Gastrocnemius medialis (tissue), 4 donors: ENCODE results near the gene PPFIA4. TPM values are rescaled to one million over a fixed set of nuclear protein-coding genes. Genes with fewer than 3 reads are reported as not detected.

ENCODE experiments used
- ATAC-seq, 2 donors: fragments of 150-250 bp; one replicate each; pipeline ENCODE4 v1.9.1; 2016
- DNase-seq, 2 donors: peaks; one replicate each; pipeline ENCODE4 v3.0.0-alpha.2; 2019
- H3K27ac ChIP-seq, 4 donors: fragments of 200-600 bp; sonication (generic); 1 replicate in 1 of 4; 2 replicates in 3 of 4; pipeline ENCODE4 v1.5.1; 2016 to 2018; ENCODE audit warnings: mild to moderate bottlenecking in 2 of 4, moderate library complexity in 1 of 4
- H3K27me3 ChIP-seq, 3 donors: fragments of 200-600 bp; sonication (generic) in 2 of 3; 1 replicate in 1 of 3; 2 replicates in 2 of 3; pipeline versions ENCODE4 v1.5.1 to v1.6.0; 2016 to 2019; ENCODE audit warnings: mild to moderate bottlenecking in 1 of 3, moderate library complexity in 1 of 3
- H3K36me3 ChIP-seq, 2 donors: fragments of 200-600 bp; sonication (generic) in 1 of 2; one replicate each; pipeline ENCODE4 v1.5.1; 2017 to 2018
- H3K4me1 ChIP-seq, 2 donors: fragments of 200-600 bp; sonication (generic) in 1 of 2; one replicate each; pipeline ENCODE4 v1.5.1; 2016 to 2017; ENCODE audit warnings: mild to moderate bottlenecking in 2 of 2
- H3K4me3 ChIP-seq, 4 donors: fragments of 200-600 bp; sonication (generic) in 3 of 4; 1 replicate in 1 of 4; 2 replicates in 3 of 4; pipeline ENCODE4 v1.5.1; 2016 to 2019; ENCODE audit warnings: mild to moderate bottlenecking in 2 of 4
- H3K9me3 ChIP-seq, 3 donors: fragments of 200-600 bp; sonication (generic) in 2 of 3; 1 replicate in 1 of 3; 2 replicates in 2 of 3; pipeline ENCODE4 v1.5.1; 2016 to 2019
- POLR2A ChIP-seq, 2 donors: fragments of 450-650 bp; IDR thresholded peaks; one replicate each; pipeline ENCODE4 v1.6.1; 2017; ENCODE audit warnings: antibody characterized with exemption in 2 of 2, mild to moderate bottlenecking in 2 of 2, moderate library complexity in 2 of 2
- in situ Hi-C, 4 donors: fragments of 200-750 bp; cut with MboI; loops; one replicate each; pipeline versions ENCODE4 v1.15.0 to v1.8.0; 2017; ENCODE audit warnings: low sequenced_read_pairs in 4 of 4
- intact Hi-C: fragments of 100-400 bp; cut with DNase I; formaldehyde crosslinking; loops from one replicate; pipeline ENCODE4 v1.15.1; 2023; ENCODE audit warnings: low total_unique reads
- total RNA-seq, 4 donors: library from RNA; depleted of rRNA; stranded (reverse); fragments of >200 nt; gene quantifications; one replicate each; pipeline versions ENCODE4 v1.1.0 to v1.2.3, GENCODE V29; 2016
- TF ChIP-seq, protein P1 (sequence below), 5 experiments: fragments of 450-650 bp in 3 of 5; fragments of 200-600 bp in 2 of 5; sonication (generic) in 2 of 5; IDR thresholded peaks in 4 of 5; conservative IDR thresholded peaks in 1 of 5; 1 replicate in 4 of 5; 2 replicates in 1 of 5; pipeline ENCODE4 v1.5.1; 2016 to 2019; ENCODE audit warnings: antibody characterized with exemption in 5 of 5, mild to moderate bottlenecking in 3 of 5, moderate library complexity in 3 of 5

The PPFIA4 gene
- total RNA-seq, 4 donors from 2014 or later: 8.4 to 45.5 (median 33.1) TPM

GRCh38 chr1:203091761-203092330 lies 65.6 kb downstream of the PPFIA4 start:
- intact Hi-C loops: no loop called here
- no peaks in the 10 kb centered on the region for H3K36me3 ChIP-seq
- no peak overlapping the region for H3K4me3 ChIP-seq
- in situ Hi-C loops: no loop called here
- TF ChIP-seq POLR2A (IDR thresholded peaks at IDR 0.05): no peak
- H3K4me1 ChIP-seq: peaks cover 6 to 8% of the 10 kb centered on the region in 2 donors
- DNase-seq: no peak
- ATAC-seq: no peak
- H3K27ac ChIP-seq: no peak overlapping the region
- H3K27me3 ChIP-seq: no peaks in the 10 kb centered on the region
- no peaks in the 10 kb centered on the region for H3K9me3 ChIP-seq

- Histone ChIP-seq H3K4me3 (no peak overlapping the region), H3K4me1 (peaks cover 3 to 7% of the 10 kb centered on the region in 2 donors), H3K36me3 (no peaks in the 10 kb centered on the region), H3K27ac (no peak overlapping the region), H3K9me3 (no peaks in the 10 kb centered on the region), H3K27me3 (no peaks in the 10 kb centered on the region)
- in situ Hi-C loops: no loop called here
- DNase-seq (no peak), ATAC-seq (no peak)
- intact Hi-C loops: no loop called here
- TF ChIP-seq, protein P1, sequence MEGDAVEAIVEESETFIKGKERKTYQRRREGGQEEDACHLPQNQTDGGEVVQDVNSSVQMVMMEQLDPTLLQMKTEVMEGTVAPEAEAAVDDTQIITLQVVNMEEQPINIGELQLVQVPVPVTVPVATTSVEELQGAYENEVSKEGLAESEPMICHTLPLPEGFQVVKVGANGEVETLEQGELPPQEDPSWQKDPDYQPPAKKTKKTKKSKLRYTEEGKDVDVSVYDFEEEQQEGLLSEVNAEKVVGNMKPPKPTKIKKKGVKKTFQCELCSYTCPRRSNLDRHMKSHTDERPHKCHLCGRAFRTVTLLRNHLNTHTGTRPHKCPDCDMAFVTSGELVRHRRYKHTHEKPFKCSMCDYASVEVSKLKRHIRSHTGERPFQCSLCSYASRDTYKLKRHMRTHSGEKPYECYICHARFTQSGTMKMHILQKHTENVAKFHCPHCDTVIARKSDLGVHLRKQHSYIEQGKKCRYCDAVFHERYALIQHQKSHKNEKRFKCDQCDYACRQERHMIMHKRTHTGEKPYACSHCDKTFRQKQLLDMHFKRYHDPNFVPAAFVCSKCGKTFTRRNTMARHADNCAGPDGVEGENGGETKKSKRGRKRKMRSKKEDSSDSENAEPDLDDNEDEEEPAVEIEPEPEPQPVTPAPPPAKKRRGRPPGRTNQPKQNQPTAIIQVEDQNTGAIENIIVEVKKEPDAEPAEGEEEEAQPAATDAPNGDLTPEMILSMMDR (IDR thresholded peaks at IDR 0.05 in 4 of 5, conservative IDR thresholded peaks at IDR 0.05 in 1 of 5): no peak
- TF ChIP-seq POLR2A (IDR thresholded peaks at IDR 0.05): no peak
Observed at GRCh38 chr1:203093754-203094410, 67.6 kb downstream of the PPFIA4 start.

DNA sequence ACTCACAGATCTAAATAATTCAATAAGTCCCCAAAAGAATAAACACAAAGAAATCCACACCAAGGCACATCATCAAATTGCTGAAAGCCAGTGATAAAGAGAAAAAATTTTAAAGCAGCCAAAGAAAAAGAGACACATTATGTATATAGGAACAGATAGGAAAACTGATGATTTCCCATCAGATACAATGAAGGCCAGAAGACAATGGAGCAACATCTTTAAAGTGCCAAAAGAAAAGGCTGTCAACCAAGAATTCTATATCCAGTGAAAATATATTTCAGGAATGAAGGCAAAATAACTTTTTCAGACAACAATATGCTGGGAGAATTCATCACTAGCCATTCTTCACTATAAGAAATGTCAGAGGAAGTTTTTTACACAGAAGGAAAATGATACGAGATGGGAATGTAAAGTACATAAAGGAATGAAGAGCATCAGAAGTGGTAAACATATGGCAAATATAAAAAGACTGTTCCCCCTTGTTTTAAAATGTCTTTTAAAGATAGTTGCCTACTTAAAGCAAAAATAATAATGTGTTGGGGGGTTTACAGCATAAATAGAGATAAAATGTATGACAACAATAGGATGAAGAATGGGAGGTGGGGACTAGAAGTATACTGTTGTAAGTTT lies 68.9 kb downstream of the PPFIA4 start:
- DNase-seq (no peak), ATAC-seq (no peak)
- H3K36me3 ChIP-seq: no peaks in the 10 kb centered on the region
- no peaks in the 10 kb centered on the region for H3K9me3 ChIP-seq
- in situ Hi-C loops: no loop called here
- H3K4me1 ChIP-seq: peaks cover 10 to 14% of the 10 kb centered on the region in 2 donors
- H3K4me3 ChIP-seq: no peak overlapping the region
- intact Hi-C loops: no loop called here
- H3K27ac ChIP-seq: no peak overlapping the region
- no peaks in the 10 kb centered on the region for H3K27me3 ChIP-seq
- TF ChIP-seq POLR2A (IDR thresholded peaks at IDR 0.05): no peak

DNA sequence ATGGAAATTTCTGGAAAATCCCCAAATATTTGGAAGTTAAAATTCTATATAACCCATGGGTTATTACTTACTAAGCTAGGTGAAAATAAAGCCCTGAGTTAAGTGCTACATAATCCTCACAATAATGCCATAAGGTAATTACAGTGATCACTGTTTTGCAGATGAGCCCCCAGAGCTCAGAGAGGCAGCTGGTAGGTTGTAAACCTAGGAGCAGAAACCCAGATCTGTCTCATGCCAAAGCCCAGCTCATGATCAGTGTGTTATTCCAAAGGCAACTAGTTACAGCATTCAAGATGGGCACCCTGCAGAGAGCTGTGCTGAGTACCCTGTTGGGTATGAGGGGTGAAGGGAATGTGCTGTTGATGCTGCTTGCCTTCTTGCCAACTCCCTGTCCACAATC lies 70.3 kb downstream of the PPFIA4 start:
- Histone ChIP-seq H3K27ac (no peak overlapping the region), H3K4me3 (no peak overlapping the region), H3K9me3 (no peaks in the 10 kb centered on the region), H3K27me3 (no peaks in the 10 kb centered on the region), H3K4me1 (peaks cover 10 to 14% of the 10 kb centered on the region in 2 donors), H3K36me3 (no peaks in the 10 kb centered on the region)
- intact Hi-C loops: no loop called here
- in situ Hi-C loops: no loop called here
- DNase-seq (no peak), ATAC-seq (no peak)
- TF ChIP-seq, protein P1 (IDR thresholded peaks at IDR 0.05 in 4 of 5, conservative IDR thresholded peaks at IDR 0.05 in 1 of 5): no peak

DNA sequence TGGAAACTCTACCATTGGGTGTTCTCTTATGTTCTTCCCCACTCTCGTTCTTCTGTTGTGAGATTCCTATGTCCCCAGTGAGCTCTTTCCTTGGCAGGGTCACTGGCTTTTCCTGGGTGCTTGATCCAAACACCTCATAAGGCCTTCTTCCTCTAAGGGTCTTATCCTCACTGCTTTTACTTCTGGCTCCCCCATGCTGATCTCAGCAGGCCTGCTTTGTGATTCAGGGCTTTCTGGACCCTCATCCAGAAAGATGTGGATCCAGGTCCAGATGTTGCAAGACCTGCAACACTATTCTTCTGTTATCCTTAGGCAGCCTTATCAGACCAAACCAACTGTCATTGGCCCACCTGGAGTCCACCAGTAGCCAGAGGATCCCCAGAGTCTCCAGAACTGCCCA lies 70.7 kb downstream of the PPFIA4 start:
- no peak for DNase-seq
- Histone ChIP-seq H3K36me3 (no peaks in the 10 kb centered on the region), H3K27ac (no peak overlapping the region), H3K4me3 (no peak overlapping the region), H3K27me3 (no peaks in the 10 kb centered on the region), H3K4me1 (peaks cover 10 to 14% of the 10 kb centered on the region in 2 donors), H3K9me3 (no peaks in the 10 kb centered on the region)
- in situ Hi-C loops (no loop called here), intact Hi-C loops (no loop called here)
- no peak for TF ChIP-seq POLR2A (IDR thresholded peaks at IDR 0.05)
- TF ChIP-seq, protein P1 (IDR thresholded peaks at IDR 0.05 in 4 of 5, conservative IDR thresholded peaks at IDR 0.05 in 1 of 5): no peak
- no peak for ATAC-seq
